Naive thymus-derived CD8-positive, alpha-beta T cell (primary cell): Measurements from ENCODE around the gene CRLF3. TPM values are rescaled to one million over a fixed set of nuclear protein-coding genes. Genes with fewer than 3 reads are reported as not detected.

Source experiments
- ATAC-seq, 2 donors: fragments of 150-1000 bp; cut with Tn5 transposase in 1 of 2; sonication (Bioruptor Pico), chemical (Tn5 transposase) in 1 of 2; 1 replicate in 1 of 2; 2 replicates in 1 of 2; pipeline ENCODE4 v1.10.0; 2021; ENCODE audit warnings: mild to moderate bottlenecking in 2 of 2, moderate library complexity in 2 of 2
- POLR2A ChIA-PET: fragments of 350-600 bp; sonication (Branson Sonifier 250); formaldehyde crosslinking; loops from one replicate; lab custom pipeline; 2021; ENCODE audit warnings: antibody characterized with exemption; lab: Charles Lee
- DNase-seq, 10 donors: peaks; one replicate each; pipeline versions ENCODE4 v3.0.0 to v3.0.0-alpha.2; 2020 to 2022
- H3K27ac Mint-ChIP-seq, 10 donors: one replicate each; pipeline ENCODE4 v1.8.0; 2020 to 2022; ENCODE audit warnings: mild to moderate bottlenecking in 10 of 10, mixed read lengths in 10 of 10, moderate library complexity in 4 of 10, inconsistent platforms in 1 of 10
- H3K27me3 Mint-ChIP-seq, 5 donors: one replicate each; pipeline ENCODE4 v1.8.0; 2021 to 2022; ENCODE audit warnings: mixed read lengths in 5 of 5
- H3K36me3 Mint-ChIP-seq, 3 donors: one replicate each; pipeline ENCODE4 v1.8.0; 2020 to 2022; ENCODE audit warnings: mixed read lengths in 3 of 3, mild to moderate bottlenecking in 2 of 3, inconsistent platforms in 1 of 3
- H3K4me1 Mint-ChIP-seq, 4 donors: one replicate each; pipeline ENCODE4 v1.8.0; 2021 to 2022; ENCODE audit warnings: mixed read lengths in 4 of 4
- H3K4me3 Mint-ChIP-seq, 10 donors: one replicate each; pipeline ENCODE4 v1.8.0; 2020 to 2022; ENCODE audit warnings: mild to moderate bottlenecking in 10 of 10, mixed read lengths in 10 of 10, moderate library complexity in 6 of 10, inconsistent platforms in 1 of 10
- H3K9me3 Mint-ChIP-seq, 9 donors: one replicate each; pipeline ENCODE4 v1.8.0; 2020 to 2022; ENCODE audit warnings: mixed read lengths in 9 of 9, mild to moderate bottlenecking in 3 of 9, inconsistent platforms in 1 of 9, moderate library complexity in 1 of 9
- polyA plus RNA-seq, 3 donors: library from polyadenylated mRNA; unstranded; fragments of 300-500 nt; fragmentation: Illumina TruSeq; gene quantifications; one replicate each; pipeline ENCODE4 v1.2.3, GENCODE V29; 2021
- total RNA-seq, 8 experiments: library from RNA in 2 of 8; stranded (reverse) in 2 of 8; gene quantifications; one replicate each; pipeline ENCODE4 v1.2.3 and lab custom pipeline; 2021 to 2026

CRLF3 gene
- total and polyA plus RNA-seq, 5 experiments from 2014 or later, result 128 to 198 (median 138) TPM

GRCh38 chr17:30812218-30813177, 12.0 kb downstream of the CRLF3 start:
- no peak for ATAC-seq
- Mint-ChIP-seq H3K9me3 (no peaks in the 10 kb centered on the region), H3K27ac (peak overlapping the region; percentile 75 to 98 (median 94)), H3K27me3 (no peaks in the 10 kb centered on the region), H3K4me3 (peak overlapping the region in 9 of 10 donors; percentile 39 to 81 (median 73)), H3K4me1 (peaks cover 20 to 81% (median 66%) of the 10 kb centered on the region in 4 donors), H3K36me3 (peaks cover 4 to 38% (median 5%) of the 10 kb centered on the region in 3 donors)
- DNase-seq, result no peak
- POLR2A ChIA-PET, result interaction anchor here (16.1 kb wide), 1 partner anchor 10 kb away, joined by 413 read pairs; the partner anchor contains the start of gene CRLF3

DNA sequence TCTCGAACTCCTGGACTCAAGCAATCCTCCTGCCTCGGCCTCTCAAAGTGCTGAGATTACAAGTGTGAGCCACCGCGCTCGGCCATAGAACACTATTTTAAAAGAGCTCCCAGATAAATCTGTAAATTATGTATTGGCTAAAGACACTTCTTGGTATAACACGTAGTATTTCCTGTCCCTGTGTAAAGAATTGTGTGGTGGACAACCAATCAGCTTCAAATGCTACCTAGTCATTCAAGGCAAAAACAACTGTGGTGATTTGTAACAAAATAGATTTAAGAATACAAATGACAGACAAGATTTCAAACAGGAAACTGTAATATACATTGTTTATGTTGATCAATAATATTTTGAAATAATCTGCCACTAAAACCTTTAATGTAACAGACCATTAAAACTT, 14.6 kb downstream of the CRLF3 start:
- H3K4me3 Mint-ChIP-seq, result peak overlapping the region; percentile 82 to 93 (median 90)

DNA sequence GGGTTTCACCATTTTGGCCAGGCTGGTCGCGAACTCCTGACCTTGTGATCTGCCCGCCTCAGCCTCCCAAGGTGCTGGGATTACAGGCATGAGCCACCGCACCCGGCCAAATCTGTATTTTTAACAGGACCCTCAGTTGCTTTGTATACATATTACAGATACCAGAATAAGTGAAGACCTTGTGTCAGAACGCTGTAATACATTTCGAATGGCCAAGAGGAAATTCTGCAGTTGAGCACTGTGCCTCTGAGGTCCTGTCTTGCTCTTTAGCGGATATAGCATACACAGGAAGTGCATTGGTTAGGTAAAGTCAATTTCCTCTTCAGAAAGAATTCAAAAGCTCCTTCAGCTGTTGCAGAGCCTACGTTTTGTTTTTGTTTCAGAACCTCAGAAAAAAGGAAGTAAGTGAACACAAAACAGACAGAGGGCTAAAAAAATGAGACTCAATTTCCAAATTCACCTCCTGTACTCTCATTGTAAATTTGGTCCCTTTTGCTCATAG, 15.7 kb downstream of the CRLF3 start:
- peaks cover 24 to 82% (median 68%) of the 10 kb centered on the region in 4 donors for H3K4me1 Mint-ChIP-seq
- no peaks in the 10 kb centered on the region for H3K27me3 Mint-ChIP-seq
- H3K4me3 Mint-ChIP-seq, result peak overlapping the region; percentile 82 to 93 (median 90)
- H3K27ac Mint-ChIP-seq, result peak overlapping the region; percentile 96 to 99 (median 98)
- DNase-seq, result peak in 9 of 10 donors; percentile 36 to 85 (median 61)
- H3K36me3 Mint-ChIP-seq, result peaks cover 4 to 35% (median 7%) of the 10 kb centered on the region in 3 donors
- POLR2A ChIA-PET, result interaction anchor here (0.9 to 16.1 kb wide), 8 partner anchors 10 to 332 kb away, joined by 3 to 413 read pairs (median 5); partner anchors contain the start of genes ATAD5, CRLF3 and GOSR1
- H3K9me3 Mint-ChIP-seq, result no peaks in the 10 kb centered on the region
- peak; percentile 91 to 94 for ATAC-seq

More for the DNA sequence above, 14.6 kb downstream of the CRLF3 start:
- POLR2A ChIA-PET, result interaction anchor here (0.7 to 16.1 kb wide), 6 partner anchors 11 to 501 kb away, joined by 3 to 413 read pairs (median 5); partner anchors contain the start of genes ATAD5 and CRLF3
- no peak for ATAC-seq
- no peaks in the 10 kb centered on the region for H3K27me3 Mint-ChIP-seq
- H3K36me3 Mint-ChIP-seq, result peaks cover 0 to 28% (median 0%) of the 10 kb centered on the region in 3 donors
- peak overlapping the region; percentile 96 to 99 (median 98) for H3K27ac Mint-ChIP-seq
- no peaks in the 10 kb centered on the region for H3K9me3 Mint-ChIP-seq
- DNase-seq, result no peak
- H3K4me1 Mint-ChIP-seq, result peaks cover 19 to 83% (median 65%) of the 10 kb centered on the region in 4 donors

- DNase-seq (peak in 1 of 10 donors; percentile 25), ATAC-seq (no peak)
- Mint-ChIP-seq H3K27ac (peak overlapping the region; percentile 90 to 99 (median 98)), H3K4me3 (peak overlapping the region; percentile 63 to 93 (median 90)), H3K36me3 (peaks cover 9 to 40% (median 15%) of the 10 kb centered on the region in 3 donors), H3K9me3 (no peaks in the 10 kb centered on the region), H3K27me3 (no peaks in the 10 kb centered on the region), H3K4me1 (peaks cover 23 to 74% (median 62%) of the 10 kb centered on the region in 4 donors)
- POLR2A ChIA-PET, result interaction anchor here (0.7 to 16.1 kb wide), 4 partner anchors 15 to 715 kb away, joined by 3 to 413 read pairs (median 4); partner anchors contain the start of genes ATAD5 and CRLF3
Observed at GRCh38 chr17:30807896-30808295, 16.6 kb downstream of the CRLF3 start.

DNA sequence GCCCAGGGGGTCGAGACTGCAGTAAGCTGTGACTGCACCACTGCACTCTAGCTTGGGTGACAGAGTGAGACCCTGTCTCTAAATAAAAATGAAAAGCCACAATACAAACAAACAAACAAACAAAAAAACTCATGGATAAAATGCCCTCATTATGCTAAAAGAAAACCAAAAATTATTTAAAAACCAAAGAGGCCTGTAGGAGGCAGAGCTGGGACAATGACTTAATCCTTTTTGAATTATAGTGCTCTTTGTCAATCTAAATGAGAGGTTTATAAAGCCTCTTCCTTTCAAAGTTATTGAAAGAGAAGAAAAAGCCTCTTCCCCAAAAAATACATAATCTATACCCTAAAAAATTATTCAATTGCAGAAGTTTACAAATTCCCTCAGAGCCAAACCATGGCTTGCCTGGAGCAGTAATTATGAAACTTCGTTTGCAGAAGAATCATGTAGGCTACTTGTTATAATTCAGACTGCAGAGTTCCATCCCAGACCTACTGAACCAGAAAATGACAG, 18.5 kb downstream of the CRLF3 start:
- ATAC-seq, result no peak
- Mint-ChIP-seq H3K4me1 (peaks cover 24 to 69% (median 55%) of the 10 kb centered on the region in 4 donors), H3K36me3 (peaks cover 13 to 50% (median 24%) of the 10 kb centered on the region in 3 donors), H3K4me3 (peak overlapping the region; percentile 51 to 91 (median 80)), H3K27ac (peak overlapping the region; percentile 83 to 99 (median 98)), H3K9me3 (no peaks in the 10 kb centered on the region), H3K27me3 (no peaks in the 10 kb centered on the region)
- POLR2A ChIA-PET, result interaction anchor here (0.7 to 16.1 kb wide), 3 partner anchors 16 to 97 kb away, joined by 4 to 413 read pairs (median 9); partner anchors contain the start of genes ATAD5 and CRLF3
- peak in 2 of 10 donors; percentile 40 to 51 for DNase-seq

- H3K36me3 Mint-ChIP-seq, result peaks cover 17 to 81% (median 29%) of the 10 kb centered on the region in 3 donors
- H3K9me3 Mint-ChIP-seq, result no peaks in the 10 kb centered on the region
- POLR2A ChIA-PET, result interaction anchor here (0.7 to 16.1 kb wide), 2 partner anchors 21 to 161 kb away, joined by 3 to 413 read pairs; partner anchors contain the start of gene CRLF3
- ATAC-seq (no peak), DNase-seq (no peak)
- peaks cover 20 to 50% (median 32%) of the 10 kb centered on the region in 4 donors for H3K4me1 Mint-ChIP-seq
- H3K27ac Mint-ChIP-seq, result peak overlapping the region; percentile 22 to 92 (median 59)
- no peak overlapping the region for H3K4me3 Mint-ChIP-seq
- no peaks in the 10 kb centered on the region for H3K27me3 Mint-ChIP-seq
Observed at GRCh38 chr17:30801671-30802070, 22.8 kb downstream of the CRLF3 start.

DNA sequence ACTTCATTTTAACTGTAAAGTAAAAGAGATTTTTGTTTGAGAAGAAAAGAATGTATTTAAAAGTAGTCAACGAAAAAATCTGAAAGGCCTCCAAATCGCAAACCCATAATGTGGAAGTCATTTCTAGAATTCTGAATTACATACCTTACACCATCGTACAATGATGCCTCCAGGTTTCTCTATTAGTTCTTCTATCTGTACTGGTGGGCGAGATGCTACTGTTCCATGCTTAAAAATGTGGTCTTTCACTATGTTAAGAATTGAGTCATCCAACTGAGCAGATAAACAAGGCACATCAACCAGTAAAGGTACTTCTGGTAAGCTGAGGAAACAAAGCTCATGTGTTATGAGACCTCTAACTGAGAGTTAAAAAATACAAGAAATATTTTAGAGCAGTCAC, 28.5 kb downstream of the CRLF3 start:
- H3K27me3 Mint-ChIP-seq, result no peaks in the 10 kb centered on the region
- POLR2A ChIA-PET, result interaction anchor here (1.3 to 1.7 kb wide), 2 partner anchors 28 to 30 kb away, joined by 4 to 6 read pairs; partner anchors contain the start of gene CRLF3
- DNase-seq, result no peak
- ATAC-seq, result no peak
- no peaks in the 10 kb centered on the region for H3K9me3 Mint-ChIP-seq
- H3K36me3 Mint-ChIP-seq, result peaks cover 9 to 94% (median 23%) of the 10 kb centered on the region in 3 donors
- no peak overlapping the region for H3K4me3 Mint-ChIP-seq
- peaks cover 0 to 19% (median 12%) of the 10 kb centered on the region in 4 donors for H3K4me1 Mint-ChIP-seq
- H3K27ac Mint-ChIP-seq, result peak overlapping the region in 7 of 10 donors; percentile 9 to 68 (median 24)

DNA sequence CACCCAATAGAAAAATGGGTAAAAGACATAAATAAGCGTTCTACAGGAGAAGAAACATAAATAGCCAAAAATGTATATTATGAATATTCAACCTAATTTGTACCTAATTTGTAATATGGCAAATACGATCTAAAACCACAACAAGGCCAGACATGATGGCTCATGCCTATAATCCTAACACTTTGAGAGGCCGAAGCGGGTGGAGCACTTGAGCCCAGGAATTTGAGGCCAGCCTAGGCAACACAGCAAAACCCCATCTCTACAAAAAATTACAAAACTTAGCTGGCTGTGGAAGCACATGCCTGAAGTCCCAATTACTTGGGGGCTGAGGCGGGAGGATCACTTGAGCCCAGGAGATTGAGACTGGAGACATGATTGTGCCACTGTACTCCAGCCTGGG, 30.1 kb downstream of the CRLF3 start:
- POLR2A ChIA-PET, result interaction anchor here (1.3 kb wide), 1 partner anchor 30 kb away, joined by 3 read pairs; the partner anchor contains the start of gene CRLF3
- Mint-ChIP-seq H3K4me1 (peaks cover 4 to 18% (median 11%) of the 10 kb centered on the region in 4 donors), H3K9me3 (no peaks in the 10 kb centered on the region), H3K27me3 (no peaks in the 10 kb centered on the region), H3K4me3 (no peak overlapping the region), H3K36me3 (peaks cover 9 to 93% (median 23%) of the 10 kb centered on the region in 3 donors), H3K27ac (peak overlapping the region in 8 of 10 donors; percentile 18 to 80 (median 62))
- ATAC-seq (no peak), DNase-seq (no peak)

- H3K27me3 Mint-ChIP-seq, result no peaks in the 10 kb centered on the region
- ATAC-seq (no peak), DNase-seq (no peak)
- no peaks in the 10 kb centered on the region for H3K9me3 Mint-ChIP-seq
- peak overlapping the region in 8 of 10 donors; percentile 20 to 80 (median 50) for H3K27ac Mint-ChIP-seq
- peaks cover 9 to 97% (median 29%) of the 10 kb centered on the region in 3 donors for H3K36me3 Mint-ChIP-seq
- POLR2A ChIA-PET, result interaction anchor here (1.3 kb wide), 1 partner anchor 31 kb away, joined by 3 read pairs; the partner anchor contains the start of gene CRLF3
- H3K4me3 Mint-ChIP-seq, result no peak overlapping the region
- H3K4me1 Mint-ChIP-seq, result peaks cover 4 to 18% (median 11%) of the 10 kb centered on the region in 4 donors
Observed at GRCh38 chr17:30793282-30793977, 31.1 kb downstream of the CRLF3 start.

DNA sequence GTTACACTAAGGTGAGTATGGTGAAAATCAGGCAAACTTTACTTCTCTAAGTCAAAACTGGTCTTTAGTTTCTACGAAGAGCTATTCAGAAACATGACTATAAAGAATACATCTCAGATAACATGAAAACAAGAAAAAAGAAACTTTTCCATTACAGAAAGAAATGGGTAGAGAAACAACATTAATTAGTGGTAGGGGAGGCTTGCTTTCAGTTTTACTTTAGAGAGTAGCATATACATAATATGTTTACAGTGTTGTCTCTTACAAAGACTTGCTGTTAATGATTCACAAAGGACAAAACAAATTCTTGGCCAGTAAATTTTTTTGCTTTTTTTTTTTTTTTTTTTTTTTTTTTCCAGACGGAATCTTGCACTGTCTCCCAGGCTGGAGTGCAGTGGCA, 34.2 kb downstream of the CRLF3 start:
- H3K4me3 Mint-ChIP-seq, result peak overlapping the region in 1 of 10 donors; percentile 25
- DNase-seq (no peak), ATAC-seq (no peak)
- no peaks in the 10 kb centered on the region for H3K9me3 Mint-ChIP-seq
- peak overlapping the region; percentile 5 to 76 (median 38) for H3K27ac Mint-ChIP-seq
- H3K36me3 Mint-ChIP-seq, result peaks cover 5 to 95% (median 27%) of the 10 kb centered on the region in 3 donors
- H3K4me1 Mint-ChIP-seq, result peaks cover 4 to 10% (median 7%) of the 10 kb centered on the region in 4 donors
- no peaks in the 10 kb centered on the region for H3K27me3 Mint-ChIP-seq
- POLR2A ChIA-PET, result interaction anchor here (1.0 to 1.8 kb wide), 3 partner anchors 10 to 41 kb away, joined by 3 to 10 read pairs (median 5); partner anchors contain the start of genes ATAD5 and CRLF3

- DNase-seq, result no peak
- POLR2A ChIA-PET, result no interaction called here
- H3K27ac Mint-ChIP-seq, result peak overlapping the region in 8 of 10 donors; percentile 3 to 79 (median 52)
- ATAC-seq, result no peak
- no peak overlapping the region for H3K4me3 Mint-ChIP-seq
- H3K27me3 Mint-ChIP-seq, result no peaks in the 10 kb centered on the region
- peaks cover under 1 to 95% (median 24%) of the 10 kb centered on the region in 3 donors for H3K36me3 Mint-ChIP-seq
- H3K4me1 Mint-ChIP-seq, result peaks cover 4 to 10% (median 7%) of the 10 kb centered on the region in 4 donors
- H3K9me3 Mint-ChIP-seq, result no peaks in the 10 kb centered on the region
Observed at GRCh38 chr17:30788918-30789317, 35.6 kb downstream of the CRLF3 start.
